Islet precursor cell (in vitro differentiated cells): ENCODE data around the gene PCAT6.

Experiments
- DNase-seq: peaks from one replicate; pipeline ENCODE4 v3.0.0-alpha.2; 2018

Gene PCAT6

DNA sequence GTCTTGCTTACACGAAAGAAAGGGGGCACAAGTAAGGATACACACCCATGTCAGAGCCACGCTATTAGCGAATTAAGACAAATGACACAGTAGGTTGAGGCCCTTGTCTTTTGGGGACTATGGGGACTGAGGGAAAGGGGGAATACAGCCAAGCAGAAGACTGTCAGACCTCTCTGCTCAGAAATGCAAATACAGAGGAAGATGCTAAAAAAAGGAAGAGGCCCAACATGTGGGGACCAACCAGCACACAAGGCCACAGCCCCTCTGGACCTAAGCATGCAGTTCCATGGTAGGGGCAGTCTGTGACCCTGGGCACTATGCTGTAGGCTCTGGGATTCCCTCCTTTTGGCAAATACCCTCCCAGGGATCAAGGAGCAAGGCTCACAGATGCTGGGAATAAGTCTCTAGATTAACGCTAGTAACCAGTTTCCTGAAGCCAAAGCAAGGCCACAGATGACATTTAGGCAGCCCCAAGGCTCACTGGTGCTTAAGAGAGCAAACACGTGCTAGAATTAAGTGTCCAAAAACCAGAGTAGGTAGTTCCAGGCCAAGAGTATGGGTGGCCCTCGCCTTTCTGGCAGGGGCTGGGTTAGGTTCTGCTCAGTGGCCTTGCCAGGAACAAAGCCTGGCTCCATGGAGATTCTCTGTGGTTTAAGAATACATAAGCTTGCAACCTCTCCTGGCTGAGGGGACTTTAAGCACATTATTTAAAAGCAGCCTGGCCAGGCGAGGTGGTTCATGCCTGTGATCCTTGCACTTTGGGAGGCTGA, 40.0 kb downstream of the PCAT6 start:
- DNase-seq = no peak

DNA sequence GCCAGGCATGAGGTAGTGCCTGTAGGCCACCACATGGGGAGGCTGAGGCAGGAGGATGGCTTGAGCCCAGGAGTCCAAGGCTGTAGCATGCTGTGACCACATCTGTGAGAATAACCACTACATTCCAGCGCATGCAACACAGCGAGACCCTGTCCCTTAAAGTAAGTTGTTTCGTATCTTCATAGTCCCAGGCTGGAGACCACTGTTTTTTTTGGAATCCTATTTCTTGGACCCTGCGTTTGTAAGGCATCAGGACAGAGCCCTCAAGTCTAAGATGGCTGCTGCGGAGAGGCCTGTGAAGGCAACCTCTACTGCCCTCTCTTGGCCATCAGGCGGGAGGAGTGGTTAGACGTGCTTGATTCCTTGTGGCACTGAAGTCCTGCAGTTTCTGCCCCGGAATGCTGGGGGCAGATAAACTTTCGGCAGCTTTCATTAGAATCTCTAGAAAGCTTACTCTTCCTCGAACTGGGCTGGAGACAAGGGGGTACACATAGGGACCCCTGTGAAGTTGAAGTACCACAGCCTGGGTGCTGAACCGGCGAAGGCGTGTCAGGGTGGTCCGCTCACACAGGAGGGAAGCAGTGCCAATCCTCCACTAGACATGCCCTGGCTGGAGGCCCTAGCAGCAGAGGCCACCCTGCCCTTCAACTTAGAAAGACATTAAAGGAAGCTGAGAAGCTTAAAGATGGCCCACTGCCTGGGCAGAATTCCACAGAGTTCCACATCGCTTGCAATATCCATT, 41.6 kb downstream of the PCAT6 start:
- DNase-seq = peak; percentile 90

DNA sequence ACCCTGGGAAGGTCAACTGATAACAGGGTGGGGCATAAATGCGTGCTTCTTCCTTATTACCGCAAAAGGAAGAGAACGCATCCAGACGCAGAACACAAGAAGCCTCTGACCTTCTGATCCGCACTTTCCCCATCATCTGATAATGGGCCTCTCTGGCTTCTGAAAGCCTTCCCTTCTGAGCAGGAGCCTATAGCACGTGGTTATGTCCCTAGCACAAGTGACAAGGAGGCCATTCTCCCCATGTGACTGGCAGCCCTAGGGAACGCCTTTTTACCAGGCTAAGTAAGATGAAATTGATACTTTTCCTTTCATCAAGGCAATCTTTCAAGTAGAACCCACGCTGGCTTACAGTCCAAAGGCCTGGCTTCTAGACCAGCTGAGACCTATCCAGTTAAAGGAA, 44.0 kb downstream of the PCAT6 start:
- DNase-seq = no peak

DNA sequence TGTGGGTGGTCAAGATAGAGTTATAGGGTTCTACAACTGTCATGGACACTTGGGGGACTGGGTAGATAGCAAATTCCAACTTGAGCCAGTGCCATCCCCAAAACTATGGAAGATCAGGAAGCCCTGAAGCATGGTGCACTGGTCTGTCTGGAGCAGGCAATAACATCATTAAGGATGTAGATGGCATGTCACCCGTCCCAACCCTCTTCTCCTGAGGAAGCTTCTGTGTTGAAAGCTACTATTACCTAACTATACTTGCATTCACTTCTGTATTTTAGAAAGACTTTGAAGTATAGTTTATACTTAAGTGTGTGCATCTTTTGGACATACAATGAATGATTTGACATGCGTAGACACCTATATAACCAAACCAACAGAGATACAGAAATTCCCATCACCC, 45.3 kb downstream of the PCAT6 start:
- DNase-seq = no peak

DNA sequence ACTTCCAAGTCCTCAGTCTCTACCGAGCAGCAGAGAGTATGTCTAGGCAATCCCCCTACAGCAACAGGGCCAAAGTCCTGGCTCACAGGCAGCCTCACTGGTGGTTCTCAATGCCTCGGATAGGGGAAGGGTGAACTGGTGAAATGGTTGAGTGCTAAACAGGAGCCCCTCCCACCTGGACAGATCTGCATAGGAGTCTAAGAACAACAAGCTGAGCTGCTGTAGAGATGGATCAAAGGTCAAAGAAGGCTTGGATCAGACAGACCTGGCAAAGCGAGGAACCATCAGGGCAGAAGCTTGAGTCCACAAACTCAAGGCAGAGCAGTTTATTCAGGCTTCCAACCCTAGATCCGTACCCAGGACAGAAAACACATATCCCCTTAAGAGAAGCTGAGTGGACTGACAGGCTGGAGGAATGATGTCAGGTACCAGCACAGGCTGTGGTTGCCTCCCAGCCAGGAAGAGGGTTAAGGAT, 46.4 kb downstream of the PCAT6 start:
- DNase-seq = no peak

DNA sequence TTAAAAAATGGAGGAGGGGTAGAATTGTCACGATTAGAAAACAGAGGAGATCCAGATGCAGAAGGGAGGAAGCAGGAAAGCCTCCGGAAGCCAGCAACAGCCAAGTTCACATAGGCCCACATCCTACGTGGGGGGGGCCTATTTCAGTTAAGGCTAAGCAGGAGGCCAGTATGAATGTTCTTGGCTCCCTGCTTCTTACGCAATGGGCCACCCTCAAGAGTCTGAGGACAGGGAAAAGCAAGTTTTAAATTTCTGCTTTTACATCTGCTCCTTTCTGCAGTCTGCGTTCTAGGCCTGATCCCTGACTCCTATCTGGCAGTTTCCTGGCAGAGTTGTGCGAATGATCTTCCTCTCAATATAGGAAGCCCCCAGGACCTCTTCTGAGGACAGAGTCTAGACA, 47.6 kb downstream of the PCAT6 start:
- DNase-seq = no peak

DNA sequence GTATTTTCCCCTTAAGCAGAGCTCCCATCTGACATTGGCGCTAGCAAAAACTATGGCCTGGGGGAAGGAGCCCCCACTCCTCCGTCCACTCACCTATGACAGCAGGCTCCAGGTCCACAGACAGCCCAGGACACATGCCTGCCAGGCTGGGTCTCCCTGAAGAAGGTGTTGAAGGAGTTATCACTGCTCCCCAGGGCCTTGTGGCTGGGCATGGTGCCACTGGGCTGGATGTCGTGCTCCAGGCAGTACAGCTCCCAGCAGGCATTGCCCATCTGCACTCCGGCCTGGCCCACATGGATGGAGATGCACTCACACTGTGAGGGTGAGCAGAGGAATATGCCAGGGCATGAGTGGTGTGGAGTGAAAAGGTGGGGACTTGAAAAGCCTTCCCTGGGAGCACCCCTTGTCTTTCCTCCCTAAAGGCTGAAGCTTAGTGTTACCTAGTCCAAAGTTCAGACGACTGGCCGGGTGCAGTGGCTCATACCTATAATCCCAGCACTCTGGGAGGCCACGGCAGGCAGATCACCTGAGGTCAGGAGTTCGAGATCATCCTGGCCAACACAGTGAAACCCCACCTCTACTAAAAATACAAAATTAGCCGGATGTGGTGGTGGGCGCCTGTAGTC, 48.1 kb downstream of the PCAT6 start:
- no peak for DNase-seq

DNA sequence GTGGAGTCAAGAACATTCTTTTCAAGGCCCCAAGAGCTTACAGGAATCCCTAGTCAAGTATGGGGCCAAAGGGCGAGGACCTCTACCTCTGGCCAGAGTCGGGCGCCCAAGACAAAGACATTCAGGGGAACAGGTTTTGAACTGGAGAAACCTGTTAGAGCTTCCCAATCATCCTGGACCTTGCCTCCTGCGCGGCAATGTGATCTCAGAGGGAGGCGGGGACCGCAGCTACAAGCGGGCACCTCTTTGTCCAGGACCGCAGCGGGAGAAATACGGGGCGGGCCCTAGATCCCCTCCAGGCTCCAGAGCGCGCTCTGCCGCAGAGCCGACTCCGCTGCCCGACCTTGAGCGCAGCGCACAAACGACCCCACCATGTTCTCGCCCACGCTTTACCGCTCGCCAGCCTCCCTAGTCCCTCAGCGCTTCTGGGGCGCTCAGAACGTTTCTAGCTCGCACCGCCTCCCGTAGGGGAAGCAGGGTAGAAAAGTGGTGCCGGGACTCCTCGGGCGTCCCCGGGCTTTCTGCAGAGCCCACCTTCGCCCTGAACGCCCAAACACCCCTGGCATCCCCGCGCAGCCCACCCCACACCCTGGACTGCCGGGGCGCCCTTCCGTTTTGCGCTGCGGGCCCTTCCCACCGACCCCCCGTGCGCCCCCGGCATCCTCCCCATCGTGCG, 50.1 kb downstream of the PCAT6 start:
- peak; percentile 97 for DNase-seq
